ENCODE data around the gene IL1RAPL2.
"Not testable (repeated sequence)": the region's sequence is repeated elsewhere in the genome, so short reads cannot be mapped to it uniquely, and the experiment has no call there.

IL1RAPL2 gene

DNA sequence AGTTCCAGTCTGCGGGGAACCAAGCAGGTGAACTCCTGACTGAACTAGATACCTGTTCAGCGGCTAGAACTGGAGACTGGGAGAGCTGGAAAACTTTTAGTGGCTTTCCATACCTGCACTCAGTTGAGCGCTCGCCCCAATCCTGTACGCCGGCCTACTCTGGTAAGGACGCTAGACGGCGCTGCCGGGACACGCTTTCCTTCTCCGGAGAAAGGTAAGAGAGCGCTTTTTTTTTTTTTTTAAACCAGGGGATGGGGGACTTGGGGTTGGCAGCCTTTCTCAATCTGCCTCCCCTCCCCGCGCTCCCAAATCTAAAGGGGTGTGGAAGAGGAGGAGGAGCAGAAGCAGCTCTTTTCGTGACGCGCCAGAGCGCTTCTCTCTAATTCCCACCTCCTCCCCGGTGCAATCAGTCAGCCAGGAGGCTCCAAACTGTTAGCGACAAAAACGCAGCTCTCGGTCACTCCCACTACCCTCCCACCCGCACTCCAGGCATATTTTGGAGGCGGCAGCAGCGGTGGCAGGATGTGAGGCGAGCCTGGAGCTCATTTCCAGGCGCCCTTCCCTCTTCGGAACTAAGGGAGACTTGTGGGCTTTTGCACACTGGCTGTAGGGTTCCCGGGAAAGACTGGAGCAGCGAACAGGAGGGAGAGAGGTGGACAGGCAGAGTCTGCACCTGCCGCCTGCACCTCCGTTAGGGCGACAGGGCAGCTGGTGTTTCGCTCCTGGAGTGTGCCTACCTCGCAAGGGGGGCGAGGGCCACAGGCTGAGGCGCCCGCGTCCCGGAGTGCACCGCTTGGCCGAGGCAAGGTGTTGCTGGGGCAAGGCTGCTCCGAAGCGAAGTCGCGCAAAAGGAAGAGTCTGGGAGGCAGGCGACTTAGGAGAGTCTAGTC lies at the start of gene IL1RAPL2:
TSS of gene IL1RAPL2 (plus strand) at position 409 of the 890 bp plus-strand sequence.
- no peak for DNase-seq (ENCODE audit: low spot score)

DNA sequence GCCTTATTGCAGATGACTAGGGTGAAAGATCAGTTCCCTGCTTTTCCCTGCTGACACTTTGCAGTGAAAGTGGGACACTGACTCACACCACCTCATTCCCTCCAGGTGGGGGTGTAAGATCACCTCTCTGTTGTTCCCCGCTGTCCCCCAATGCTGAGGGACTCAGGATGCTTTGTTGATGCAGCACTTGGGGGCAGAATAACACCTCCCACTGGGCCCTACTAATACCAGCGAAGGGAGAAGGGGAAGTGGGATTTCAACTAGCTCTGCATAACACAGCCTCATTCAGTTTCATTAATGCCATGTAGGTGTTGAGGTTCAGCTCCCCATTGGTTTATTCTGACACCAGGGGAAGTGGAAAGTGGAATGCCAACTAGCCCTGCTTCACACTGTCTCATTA lies 43.6 kb upstream of the IL1RAPL2 start:
- no peak for DNase-seq (ENCODE audit: low spot score)

DNA sequence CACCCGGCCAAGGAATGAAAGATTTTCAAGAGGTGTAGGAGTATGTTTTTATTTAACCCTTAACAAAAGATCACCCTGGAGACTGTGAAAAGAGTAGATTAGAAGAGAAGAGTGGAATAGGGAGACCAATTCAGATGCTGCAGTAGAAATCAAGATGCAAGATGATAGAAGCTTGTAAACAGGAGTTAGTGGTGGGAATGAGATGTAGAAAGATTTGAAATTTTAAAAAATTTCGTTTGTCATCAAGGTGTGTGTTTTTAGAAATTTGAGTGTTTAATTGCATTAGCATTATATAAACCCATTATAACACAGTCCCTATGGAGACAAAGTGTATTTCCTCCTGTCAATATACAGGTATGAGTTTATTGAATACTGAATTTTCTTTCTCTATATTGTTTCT lies 42.1 kb upstream of the IL1RAPL2 start:
- no peak for DNase-seq (ENCODE audit: low spot score)

DNA sequence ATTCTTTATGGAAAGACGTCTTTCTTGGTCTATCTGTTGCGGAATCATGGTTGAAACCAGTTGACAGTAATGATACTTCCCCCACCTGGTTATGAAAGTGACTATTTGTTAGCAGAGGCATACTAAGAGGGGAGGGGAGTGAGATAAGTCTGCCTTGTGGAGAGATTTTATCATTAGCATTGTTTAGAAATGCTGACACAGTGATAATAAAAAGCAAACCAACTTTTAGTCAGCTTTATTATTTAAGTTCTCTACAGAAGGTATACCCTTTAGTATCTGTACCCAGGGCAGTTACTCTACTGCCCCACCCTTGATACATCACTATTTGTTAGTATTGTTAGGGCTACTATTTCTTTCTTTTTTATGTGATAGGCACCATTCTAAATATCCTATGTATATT lies 26.9 kb upstream of the IL1RAPL2 start:
- DNase-seq (ENCODE audit: low spot score) = no peak

DNA sequence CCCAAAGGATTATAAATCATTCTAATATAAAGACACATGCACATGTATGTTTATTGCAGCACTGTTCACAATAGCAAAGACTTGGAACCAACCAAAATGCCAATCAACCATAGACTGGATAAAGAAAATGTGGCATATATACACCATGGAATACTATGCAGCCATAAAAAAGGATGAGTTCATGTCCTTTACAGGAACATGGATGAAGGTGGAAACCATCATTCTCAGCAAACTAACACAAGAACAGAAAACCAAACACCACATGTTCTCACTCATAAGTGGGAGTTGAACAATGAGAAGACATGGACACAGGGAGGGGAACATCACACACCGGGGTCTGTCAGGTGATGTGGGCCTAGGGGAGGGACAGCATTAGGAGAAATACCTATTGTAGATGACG lies 23.6 kb upstream of the IL1RAPL2 start:
- DNase-seq (ENCODE audit: low spot score) = not testable (repeated sequence)

DNA sequence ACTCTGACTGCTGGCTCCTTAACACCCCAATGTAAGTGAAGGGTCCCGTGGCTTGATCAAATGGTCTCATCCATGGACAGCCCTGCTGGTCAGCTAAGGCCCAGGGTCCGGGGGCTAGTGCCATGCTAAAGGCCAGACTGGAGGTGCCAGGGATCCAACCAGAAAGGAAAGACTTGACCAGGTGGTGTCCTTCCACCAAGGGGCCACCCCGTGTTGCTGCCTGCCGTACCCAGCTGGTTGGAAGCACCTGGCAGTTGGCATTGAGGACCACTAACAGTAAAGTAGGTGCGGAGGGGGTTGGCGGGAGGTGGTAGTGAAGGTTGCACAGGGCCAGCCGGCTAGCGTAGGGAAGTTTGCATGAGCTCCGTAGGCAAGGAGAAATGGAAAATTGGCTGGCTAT lies 1.7 kb upstream of the IL1RAPL2 start:
- no peak for DNase-seq (ENCODE audit: low spot score)

DNA sequence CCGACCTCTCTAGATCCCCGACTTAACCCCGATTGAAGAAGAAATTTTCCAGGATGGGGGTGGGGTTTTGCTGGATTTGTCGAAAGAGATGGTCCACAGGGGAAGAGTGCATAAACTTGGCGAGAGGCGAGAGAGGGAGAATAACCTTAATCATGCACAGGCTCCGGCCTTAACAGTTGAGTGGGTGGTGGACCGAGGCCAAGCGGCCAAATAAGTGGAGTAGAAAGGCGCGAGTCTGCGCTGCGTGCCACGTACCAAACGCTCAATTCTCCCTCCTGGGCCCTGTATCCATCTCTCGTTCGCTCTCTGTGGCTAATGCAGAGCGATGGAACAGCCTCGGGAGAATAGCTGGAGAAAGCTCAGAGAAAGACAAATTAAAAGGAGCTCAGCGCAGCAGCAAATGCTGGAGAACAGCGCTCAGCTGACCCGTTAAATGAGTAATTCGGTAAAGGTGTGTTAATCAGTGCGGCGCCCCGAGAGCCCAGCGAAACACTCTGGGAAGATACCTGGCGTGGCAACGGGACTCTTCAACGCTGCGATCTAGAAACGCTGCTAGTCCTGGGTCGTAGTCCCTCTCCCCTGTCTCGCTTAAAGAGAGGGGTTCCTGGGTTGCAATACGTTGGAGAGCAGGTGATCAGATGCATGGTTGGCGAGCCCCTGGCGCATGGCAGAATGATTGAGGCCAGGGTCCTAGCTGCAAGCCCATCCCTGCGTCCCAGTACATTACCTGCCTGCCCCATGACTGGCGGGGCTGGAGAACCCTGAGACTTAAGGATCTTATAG lies 887 bp upstream of the IL1RAPL2 start:
- DNase-seq (ENCODE audit: low spot score) = no peak

DNA sequence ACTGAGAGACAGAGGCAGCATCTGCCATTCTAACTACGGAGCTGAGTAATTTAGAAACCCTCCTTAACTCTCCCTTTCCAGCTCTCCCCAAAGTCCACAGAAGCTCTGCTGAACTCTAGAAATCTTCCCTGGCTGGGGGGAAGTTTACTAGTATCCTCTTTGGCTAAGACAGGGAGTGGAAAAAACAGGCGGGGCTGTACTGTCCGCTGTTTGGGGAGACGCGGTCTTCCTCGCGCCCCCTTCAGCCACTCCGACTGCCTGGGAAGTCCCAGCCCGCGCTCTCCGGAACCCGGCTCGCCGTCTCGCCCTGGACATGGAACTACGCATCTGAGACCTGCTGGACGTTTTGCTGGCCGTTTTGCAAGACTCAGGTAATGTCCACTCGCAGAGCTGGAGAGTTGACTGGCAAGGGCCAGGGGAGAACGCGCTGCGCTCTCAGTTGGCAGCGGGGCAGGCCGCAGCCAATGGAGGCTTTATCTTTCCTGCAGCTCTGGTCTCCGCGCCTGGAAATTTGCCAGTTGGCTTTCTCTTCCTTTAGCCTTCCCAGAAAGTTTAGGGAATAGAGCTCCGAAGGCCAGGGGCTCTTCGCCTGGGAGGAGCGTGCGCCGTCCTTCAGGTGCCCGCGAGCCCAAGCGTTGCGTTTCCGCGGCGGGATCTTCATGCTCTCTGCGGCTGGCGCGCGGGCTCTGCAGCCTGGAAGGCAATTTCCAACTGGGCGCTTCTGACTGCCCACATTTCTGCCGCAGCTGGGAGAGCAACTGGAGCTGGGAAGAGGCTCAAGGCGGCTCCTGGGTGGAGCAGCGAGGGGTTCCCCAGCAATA lies 892 bp downstream of the IL1RAPL2 start:
- no peak for DNase-seq (ENCODE audit: low spot score)

DNA sequence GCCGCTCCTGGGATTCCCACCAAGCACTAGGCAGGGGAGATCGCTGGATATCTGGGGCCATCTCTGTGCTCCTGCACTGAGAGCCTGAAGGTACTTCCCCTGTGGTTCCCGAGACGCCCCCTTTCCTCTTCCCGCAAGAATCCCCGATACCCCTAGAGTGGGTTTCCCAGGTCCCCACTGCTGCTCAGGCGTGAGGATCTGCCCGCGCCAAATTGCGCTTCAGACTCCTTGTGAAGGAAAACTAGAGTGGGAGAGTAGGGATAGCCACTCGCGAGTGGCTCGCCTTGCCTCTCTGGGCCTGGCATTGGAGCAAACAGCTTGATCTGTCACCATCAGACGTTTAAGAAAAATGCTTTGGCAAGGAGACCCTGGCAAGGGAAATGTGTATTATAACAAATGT lies 1.5 kb downstream of the IL1RAPL2 start:
- DNase-seq (ENCODE audit: low spot score) = no peak

DNA sequence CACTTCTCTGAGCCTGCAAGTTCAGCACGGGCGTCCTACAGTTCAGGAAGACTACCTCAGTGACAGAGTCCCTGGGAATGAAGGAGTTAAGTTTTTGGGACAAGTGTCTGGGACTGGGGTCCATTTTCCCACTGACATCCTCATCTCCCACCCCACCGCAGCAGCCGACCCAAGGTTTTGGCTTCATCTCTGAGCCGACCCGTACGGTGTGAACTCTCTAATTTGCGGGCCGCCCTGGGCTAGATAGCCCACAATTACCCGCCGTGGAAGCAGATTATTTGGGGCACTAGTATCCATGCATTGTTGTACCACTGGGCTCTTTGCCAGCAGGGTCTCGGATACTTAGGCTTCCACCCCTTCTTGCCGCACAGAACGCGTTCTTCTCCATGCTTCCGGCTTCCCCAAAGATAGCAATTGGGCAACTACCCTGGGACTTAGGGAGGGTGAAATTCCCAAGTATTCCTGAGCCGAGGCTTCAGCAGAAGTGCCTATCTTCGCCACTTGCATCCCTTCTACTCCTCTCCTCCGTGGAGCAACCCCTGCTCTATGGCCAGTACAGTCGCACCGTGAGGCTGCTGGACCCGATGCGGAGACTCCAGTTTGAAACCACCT lies 2.4 kb downstream of the IL1RAPL2 start:
- DNase-seq (ENCODE audit: low spot score) = no peak

DNA sequence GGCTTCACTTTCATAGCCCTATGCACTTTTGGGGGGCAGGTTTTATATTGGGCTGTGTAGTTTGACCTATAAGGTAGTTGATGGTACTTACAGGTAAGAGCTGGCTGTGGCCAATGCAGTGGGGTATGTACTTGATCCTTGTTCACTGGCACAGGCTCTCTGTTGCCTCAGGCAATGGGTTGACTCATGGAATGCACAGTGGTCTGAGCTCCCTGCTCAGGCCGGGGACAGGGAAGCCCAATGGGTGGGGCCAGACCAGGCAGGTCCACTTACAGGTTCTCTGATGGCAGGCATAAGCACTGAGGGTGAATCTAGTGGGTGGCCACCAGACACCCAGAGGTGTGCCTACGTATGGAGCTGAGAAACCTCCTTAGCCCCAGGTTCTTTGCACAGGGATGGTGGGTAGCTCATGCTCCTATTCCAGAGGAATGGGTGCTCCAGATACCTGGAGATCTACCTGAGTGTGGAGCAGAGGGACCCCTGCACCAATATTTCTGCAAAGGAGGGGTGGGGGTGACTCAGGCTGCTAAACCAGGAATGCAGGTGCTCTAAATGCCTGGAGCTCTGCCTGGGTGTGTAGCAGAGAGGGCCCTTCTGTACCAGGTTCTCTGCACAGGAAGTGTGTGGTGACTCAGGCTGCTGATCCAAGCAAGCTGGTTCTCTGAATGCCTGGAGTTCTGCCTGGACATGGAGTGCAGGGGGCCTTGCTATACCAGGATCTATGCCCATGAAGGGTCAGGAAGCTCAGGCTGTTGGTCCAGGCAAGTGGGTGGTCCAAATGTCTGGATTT lies 52.3 kb downstream of the IL1RAPL2 start:
- no peak for DNase-seq (ENCODE audit: low spot score)

DNA sequence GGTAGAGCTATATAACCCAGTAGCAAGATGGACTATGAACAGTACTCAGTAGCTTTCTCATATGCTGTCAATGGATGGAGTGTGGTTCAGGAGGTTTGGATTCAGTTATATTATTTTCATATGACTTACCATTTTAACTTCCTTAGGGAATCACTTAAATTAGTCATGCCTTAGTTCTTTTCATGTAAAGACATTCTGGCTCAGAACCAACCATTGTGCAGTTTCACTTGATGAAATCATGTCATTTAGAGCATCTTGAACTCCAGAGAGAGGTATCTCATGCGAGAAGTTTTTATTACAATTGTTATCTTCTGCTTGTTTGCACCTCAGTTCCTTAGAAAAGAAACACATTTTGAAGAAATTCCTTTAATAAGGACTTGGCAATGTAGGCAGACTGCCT lies 55.8 kb downstream of the IL1RAPL2 start:
- DNase-seq (ENCODE audit: low spot score) = no peak

DNA sequence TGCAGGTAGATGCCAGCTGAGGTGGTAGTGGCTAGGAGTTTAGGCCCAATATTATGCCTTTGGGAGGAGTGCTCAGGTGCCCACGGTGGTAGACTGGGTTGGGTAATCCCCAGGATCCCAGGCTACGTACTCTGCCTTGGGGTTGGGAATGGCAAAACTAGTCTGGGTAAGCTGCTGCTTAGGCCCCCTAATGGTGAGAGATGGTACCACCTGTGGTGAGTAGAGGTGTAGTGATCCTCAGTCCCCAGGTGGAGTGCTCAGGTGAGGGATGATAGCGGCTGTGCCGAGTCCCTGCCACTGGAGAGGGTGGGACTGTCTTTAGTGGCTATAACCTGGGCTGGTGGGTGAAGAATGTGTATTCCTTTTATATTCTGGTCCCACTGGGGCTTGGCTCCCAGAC lies 75.2 kb downstream of the IL1RAPL2 start:
- DNase-seq (ENCODE audit: low spot score) = no peak

DNA sequence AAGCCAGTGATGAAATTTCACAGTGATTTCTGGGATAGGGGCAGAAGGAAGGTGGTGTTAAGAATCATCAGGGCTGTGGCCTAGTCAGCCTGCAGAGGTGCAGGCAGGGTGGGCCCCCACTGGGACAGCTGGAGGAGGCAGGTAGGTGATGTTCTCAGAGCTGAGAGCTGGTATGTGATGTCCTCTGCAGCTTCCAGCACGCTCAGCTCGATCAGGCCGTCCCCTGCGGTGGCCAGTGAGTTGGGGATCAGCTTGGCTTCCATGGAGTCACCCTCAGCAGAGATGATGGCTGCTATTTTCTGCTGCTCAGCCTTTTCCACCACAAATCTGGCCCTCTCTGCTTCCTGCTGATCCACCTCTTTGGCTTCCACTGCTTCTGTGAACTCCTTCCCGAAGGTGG lies 81.1 kb downstream of the IL1RAPL2 start:
- DNase-seq (ENCODE audit: low spot score) = no peak

DNA sequence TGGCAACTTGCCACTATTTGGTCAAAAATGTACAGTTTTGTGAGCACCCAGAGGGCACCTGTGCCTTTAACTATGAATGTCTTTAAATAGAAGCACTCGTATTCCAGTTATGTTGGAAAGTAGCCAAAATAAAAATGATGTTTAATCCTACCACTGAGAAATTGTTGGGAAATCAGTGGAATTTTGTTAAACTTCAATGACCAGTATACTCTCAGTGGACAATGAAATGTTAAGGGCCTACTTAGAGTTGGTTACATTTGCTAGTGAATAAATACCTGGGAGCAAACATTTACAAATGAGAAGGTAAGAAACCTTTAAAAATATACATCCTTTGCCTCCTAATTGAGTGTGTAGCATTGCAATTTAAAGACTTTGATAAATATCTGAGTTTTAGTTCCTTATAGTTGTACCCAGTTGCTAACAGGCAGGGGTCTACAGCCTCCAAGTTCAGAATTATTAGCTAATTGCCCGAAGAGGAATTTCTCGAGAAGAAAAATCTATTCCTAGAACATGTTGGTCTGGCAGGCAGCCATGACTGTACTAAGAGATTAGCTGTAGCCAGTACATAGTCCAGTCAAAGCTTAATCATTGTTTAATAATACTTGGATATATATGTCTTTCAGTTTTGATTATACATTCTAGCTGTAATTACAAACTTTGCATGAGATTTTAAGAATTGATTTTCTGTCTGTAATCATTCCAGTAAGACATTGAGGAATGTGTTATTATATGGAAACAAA lies 93.2 kb downstream of the IL1RAPL2 start:
- DNase-seq (ENCODE audit: low spot score) = no peak

DNA sequence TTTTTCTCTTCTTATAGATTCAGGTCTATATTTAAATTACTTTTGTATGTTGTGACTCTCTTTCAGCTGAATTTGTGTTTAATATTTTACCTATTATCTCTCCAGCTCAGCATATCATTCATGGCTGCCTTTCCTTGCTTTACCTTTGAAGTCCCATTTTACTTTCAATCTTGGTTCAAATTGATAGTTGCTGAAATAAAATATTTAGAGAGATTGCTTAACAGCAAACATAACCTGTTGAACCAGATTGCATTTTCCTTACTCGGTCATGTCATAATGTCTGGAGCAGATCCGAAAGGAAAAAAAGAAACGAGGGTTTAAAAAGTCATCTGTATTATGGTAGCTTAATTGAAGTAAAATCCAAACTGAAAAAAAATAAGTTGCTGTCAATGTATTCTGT lies 94.1 kb downstream of the IL1RAPL2 start:
- DNase-seq (ENCODE audit: low spot score) = no peak

DNA sequence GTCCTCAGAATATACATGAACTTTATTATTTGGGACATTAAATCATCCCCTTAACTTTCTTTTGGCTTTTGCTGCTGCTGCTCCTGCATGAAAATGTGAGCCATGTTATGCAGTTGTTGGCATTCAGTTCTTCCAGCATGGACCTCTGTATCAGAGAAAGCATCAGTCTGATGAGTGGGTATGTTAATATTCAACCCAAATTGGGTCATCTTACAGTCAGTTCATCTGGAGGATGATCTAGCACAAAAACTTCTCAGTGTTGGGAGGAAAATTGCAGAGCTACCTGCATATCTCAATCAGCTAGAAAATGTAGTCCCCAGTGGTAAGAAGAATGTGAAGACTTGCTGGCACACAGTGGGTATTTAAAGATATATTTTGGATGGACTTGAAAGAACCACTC lies 96.7 kb downstream of the IL1RAPL2 start:
- DNase-seq (ENCODE audit: low spot score) = no peak

DNA sequence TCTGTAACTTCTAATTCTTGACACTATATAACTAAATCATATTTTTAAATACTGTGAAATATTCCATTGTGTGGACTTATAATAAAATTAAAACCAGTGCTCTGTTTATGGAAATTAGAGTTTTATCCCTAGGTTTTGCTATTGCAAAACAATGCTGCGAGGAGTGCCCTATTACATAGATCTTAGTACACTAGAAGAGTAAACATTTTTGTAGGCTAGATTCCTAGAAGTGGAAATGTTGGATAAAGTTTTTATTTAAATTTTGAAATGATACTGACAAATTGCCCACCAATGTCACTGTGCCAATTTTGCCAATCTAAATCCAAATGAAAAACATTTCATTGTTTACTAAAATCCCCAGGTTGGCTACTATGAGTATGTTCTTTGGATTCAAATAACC lies 99.7 kb downstream of the IL1RAPL2 start:
- DNase-seq (ENCODE audit: low spot score) = no peak

DNA sequence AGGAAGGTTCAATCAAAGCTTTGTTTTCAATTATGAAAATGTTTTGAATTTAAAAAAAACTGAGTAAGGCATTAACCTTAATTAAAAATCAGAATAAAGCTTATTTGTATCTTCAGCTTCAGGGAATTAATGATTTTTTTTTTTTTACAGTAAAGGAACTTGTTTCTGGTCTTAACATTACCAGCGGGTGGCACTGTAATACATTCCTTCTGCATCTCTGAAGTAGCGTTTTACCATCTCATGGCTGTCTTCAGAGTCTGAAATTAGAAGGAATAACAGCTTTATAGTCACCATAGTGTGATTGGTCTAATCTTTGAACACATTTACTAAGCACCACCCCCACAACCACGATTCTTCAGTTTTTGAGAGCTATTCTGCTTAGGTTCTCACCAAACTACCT lies 102.6 kb downstream of the IL1RAPL2 start:
- DNase-seq (ENCODE audit: low spot score) = no peak

DNA sequence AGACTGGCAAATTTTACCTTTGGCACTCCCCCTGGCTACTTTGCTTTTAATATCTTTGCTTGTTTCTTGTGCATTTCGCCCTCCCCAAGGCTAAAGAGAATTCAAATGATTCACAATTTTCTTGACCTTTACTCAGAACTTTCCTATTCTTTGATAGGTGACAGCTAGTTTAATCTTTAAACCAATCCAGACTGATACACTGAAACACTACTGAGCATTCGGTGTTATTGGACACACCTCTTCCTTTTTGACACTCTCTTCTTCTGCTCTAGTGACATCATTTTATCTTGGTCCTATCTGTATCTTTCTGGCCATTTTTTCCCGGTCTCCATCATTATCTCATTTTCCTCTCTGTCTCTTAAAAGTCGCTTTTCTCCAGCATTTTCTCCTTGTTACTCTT lies 103.1 kb downstream of the IL1RAPL2 start:
- DNase-seq (ENCODE audit: low spot score) = no peak

DNA sequence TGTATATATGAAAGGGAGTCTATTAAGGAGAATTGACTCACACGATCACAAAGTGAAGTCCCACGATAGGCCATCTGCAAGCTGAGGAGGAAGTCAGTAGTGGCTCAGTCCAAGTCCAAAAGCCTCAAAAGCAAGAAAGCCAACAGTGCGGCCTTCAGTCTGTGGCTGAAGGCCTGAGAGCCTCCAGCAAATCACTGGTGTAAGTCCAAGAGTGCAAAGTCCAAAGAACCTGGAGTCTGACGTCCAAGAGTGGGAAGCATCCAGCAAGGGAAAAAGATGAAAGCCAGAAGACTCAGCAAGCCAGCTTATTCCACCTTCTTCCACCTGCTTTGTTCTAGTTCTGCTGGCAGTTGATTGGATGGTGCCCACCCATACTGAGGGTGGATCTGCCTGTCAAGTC lies 104.1 kb downstream of the IL1RAPL2 start:
- no peak for DNase-seq (ENCODE audit: low spot score)

Data from AG08395 (cell line).